ENCODE results near the gene AVL9. TPM values are rescaled to one million over a fixed set of nuclear protein-coding genes. Genes with fewer than 3 reads are reported as not detected.

Gene AVL9
- total and polyA plus RNA-seq, 9 of the 15 experiments (the other 6 are each of a cell fraction or from before 2014, with no cell fraction given), result 6.4 to 66.2 (median 30.1) TPM

DNA sequence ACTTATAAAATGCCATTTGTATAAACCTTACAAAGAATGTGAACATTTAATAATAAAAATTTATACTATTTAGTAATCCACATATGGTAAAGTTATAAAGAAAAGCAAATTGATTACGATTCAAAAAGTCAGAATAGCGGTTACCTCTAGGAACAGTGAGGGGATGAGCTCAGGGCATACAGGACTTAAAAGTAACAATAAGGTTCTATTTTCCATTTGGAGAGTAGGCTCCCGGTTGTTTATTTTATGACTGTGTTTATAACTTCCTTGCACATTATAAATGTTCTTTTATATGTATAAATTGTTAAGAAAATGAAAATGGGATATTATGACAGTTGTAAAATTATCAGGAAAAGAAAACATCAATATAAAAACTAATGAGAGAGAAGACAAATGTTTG, 135.7 kb downstream of the AVL9 start:
- TF ChIP-seq ZNF668 (CRISPR knock-in tag; IDR thresholded peaks at IDR 0.05), result no peak
- TF ChIP-seq KDM2B (CRISPR knock-in tag; IDR thresholded peaks at IDR 0.05), result no peak
- TF ChIP-seq IRF9 (tag; IDR thresholded peaks at IDR 0.05), result no peak
- TF ChIP-seq PHF21A (IDR thresholded peaks at IDR 0.05; ENCODE audit: borderline replicate concordance, low read depth), result no peak
- TF ChIP-seq SMAD1 (IDR thresholded peaks at IDR 0.05; ENCODE audit: low read depth, low read length, partially characterized antibody), result no peak
- TF ChIP-seq, protein P1, sequence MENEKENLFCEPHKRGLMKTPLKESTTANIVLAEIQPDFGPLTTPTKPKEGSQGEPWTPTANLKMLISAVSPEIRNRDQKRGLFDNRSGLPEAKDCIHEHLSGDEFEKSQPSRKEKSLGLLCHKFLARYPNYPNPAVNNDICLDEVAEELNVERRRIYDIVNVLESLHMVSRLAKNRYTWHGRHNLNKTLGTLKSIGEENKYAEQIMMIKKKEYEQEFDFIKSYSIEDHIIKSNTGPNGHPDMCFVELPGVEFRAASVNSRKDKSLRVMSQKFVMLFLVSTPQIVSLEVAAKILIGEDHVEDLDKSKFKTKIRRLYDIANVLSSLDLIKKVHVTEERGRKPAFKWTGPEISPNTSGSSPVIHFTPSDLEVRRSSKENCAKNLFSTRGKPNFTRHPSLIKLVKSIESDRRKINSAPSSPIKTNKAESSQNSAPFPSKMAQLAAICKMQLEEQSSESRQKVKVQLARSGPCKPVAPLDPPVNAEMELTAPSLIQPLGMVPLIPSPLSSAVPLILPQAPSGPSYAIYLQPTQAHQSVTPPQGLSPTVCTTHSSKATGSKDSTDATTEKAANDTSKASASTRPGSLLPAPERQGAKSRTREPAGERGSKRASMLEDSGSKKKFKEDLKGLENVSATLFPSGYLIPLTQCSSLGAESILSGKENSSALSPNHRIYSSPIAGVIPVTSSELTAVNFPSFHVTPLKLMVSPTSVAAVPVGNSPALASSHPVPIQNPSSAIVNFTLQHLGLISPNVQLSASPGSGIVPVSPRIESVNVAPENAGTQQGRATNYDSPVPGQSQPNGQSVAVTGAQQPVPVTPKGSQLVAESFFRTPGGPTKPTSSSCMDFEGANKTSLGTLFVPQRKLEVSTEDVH (IDR thresholded peaks at IDR 0.05; ENCODE audit: low read depth, partially characterized antibody), result no peak
- POLR2A ChIA-PET, result no interaction called here
- Histone ChIP-seq H4K20me1 (replicated peaks; ENCODE audit: control insufficient read depth, insufficient read depth, low read length) (no peaks in the 10 kb centered on the region), H2AFZ (ENCODE audit: low read depth, low read length) (peak overlapping the region; percentile 73; the same call in 1 of the 2 replicates), H3K27ac (ENCODE audit: extremely low read depth, low read depth, low read length) (no peak overlapping the region), H3K36me3 (ENCODE audit: control insufficient read depth, insufficient read depth, low read length) (no peaks in the 10 kb centered on the region), H3K79me2 (ENCODE audit: control insufficient read depth, insufficient read depth, low read length) (no peaks in the 10 kb centered on the region), H3K9ac (ENCODE audit: insufficient read depth in 1 of 2, low read depth in 2 of 2, low read length in 2 of 2) (no peak overlapping the region), H3K9me3 (replicated peaks; ENCODE audit: control insufficient read depth, insufficient read depth, low read depth, low read length) (no peaks in the 10 kb centered on the region), H3K27me3 (ENCODE audit: control insufficient read depth in 2 of 2, insufficient read depth in 2 of 2, low read length in 2 of 2) (no peaks in the 10 kb centered on the region), H3K4me3 (no peak overlapping the region), H3K4me1 (replicated peaks in 1 of 2; ENCODE audit: control insufficient read depth in 2 of 2, insufficient read depth in 2 of 2, low read length in 2 of 2) (peaks cover 0 to 9% of the 10 kb centered on the region in 2 experiments; a peak in 4 of 5 replicates), H3K4me2 (ENCODE audit: insufficient read depth, low read length) (no peak overlapping the region), H3K9me1 (ENCODE audit: control insufficient read depth, insufficient read depth, low read length) (no peaks in the 10 kb centered on the region)
- CTCF ChIA-PET (ENCODE audit: low intra/inter-chr PET ratio), result no interaction called here
- BruUV-seq (replicated peaks), result TSS peak; percentile 25
- DNase-seq (ENCODE audit: extremely low read depth in 1 of 4, low spot score in 3 of 4) (no peak), FAIRE-seq (no peak), ATAC-seq (no peak)
- 60% methylated on average over 3 of the region's 3 CpGs for WGBS (ENCODE audit: insufficient coverage, low coverage, missing lambda C conversion rate)
- in situ Hi-C loops (cut with MboI) (no loop called here), intact Hi-C loops (cut with micrococcal nuclease) (no loop called here)

Data from K562 (cell line).